Mucosa of descending colon (tissue), 3 donors: ENCODE measurements around the gene TMEM106B. TPM values are rescaled to one million over a fixed set of nuclear protein-coding genes. Genes with fewer than 3 reads are reported as not detected.

Source experiments
- ATAC-seq: fragments of 200-7000 bp; cut with Tn5 transposase; one replicate; pipeline ENCODE4 v1.9.1; 2020; ENCODE audit warnings: mild to moderate bottlenecking, moderate library complexity
- DNase-seq, 3 donors: peaks; one replicate each; pipeline ENCODE4 v3.0.0-alpha.2; 2020
- H3K36me3 ChIP-seq: fragments of 200-600 bp; one replicate; pipeline ENCODE4 v1.8.0; 2021; ENCODE audit warnings: low read depth, mild to moderate bottlenecking
- H3K4me1 ChIP-seq: fragments of 200-600 bp; one replicate; pipeline ENCODE4 v1.8.0; 2021; ENCODE audit warnings: low read depth, mild to moderate bottlenecking
- H3K4me3 ChIP-seq: fragments of 200-600 bp; one replicate; pipeline ENCODE4 v1.8.0; 2021; ENCODE audit warnings: mild to moderate bottlenecking
- H3K9me3 ChIP-seq: fragments of 200-600 bp; one replicate; pipeline ENCODE4 v1.8.0; 2021; ENCODE audit warnings: mild to moderate bottlenecking
- intact Hi-C, 2 donors: fragments of 100-400 bp; cut with DNase I in 1 of 2; cut with micrococcal nuclease in 1 of 2; formaldehyde crosslinking; loops; one replicate each; pipeline versions ENCODE4 v1.11.0 to v1.11.1; 2022; cut with DNase I, micrococcal nuclease
- total RNA-seq, 3 donors: library from RNA; stranded (reverse); fragmentation: NEBNext Ultra II Directional in 2 of 3; extraction: Animal tissue kit (Norgen Biotek cat#: 25700) in 2 of 3; gene quantifications; one replicate each; pipeline versions ENCODE4 v1.2.1 to v1.2.4, GENCODE V29; 2021 to 2023
- TF ChIP-seq, protein P1 (sequence below): fragments of 200-600 bp; IDR thresholded peaks from one replicate; pipeline ENCODE4 v1.8.0; 2022; ENCODE audit warnings: antibody characterized with exemption, mild to moderate bottlenecking
- donor health status: DM: no; HTN: no; CAD: no; lungs with moderate emphysema.
- donor health status: DM: no; HTN: no; CAD: no.
- donor health status: DM: no; HTN: yes; CAD: no.

The TMEM106B gene
- total RNA-seq, 3 donors from 2014 or later = 44.0 to 64.8 (median 60.2) TPM

- H3K4me1 ChIP-seq = no peaks in the 10 kb centered on the region
- no peak for DNase-seq
- TF ChIP-seq, protein P1, sequence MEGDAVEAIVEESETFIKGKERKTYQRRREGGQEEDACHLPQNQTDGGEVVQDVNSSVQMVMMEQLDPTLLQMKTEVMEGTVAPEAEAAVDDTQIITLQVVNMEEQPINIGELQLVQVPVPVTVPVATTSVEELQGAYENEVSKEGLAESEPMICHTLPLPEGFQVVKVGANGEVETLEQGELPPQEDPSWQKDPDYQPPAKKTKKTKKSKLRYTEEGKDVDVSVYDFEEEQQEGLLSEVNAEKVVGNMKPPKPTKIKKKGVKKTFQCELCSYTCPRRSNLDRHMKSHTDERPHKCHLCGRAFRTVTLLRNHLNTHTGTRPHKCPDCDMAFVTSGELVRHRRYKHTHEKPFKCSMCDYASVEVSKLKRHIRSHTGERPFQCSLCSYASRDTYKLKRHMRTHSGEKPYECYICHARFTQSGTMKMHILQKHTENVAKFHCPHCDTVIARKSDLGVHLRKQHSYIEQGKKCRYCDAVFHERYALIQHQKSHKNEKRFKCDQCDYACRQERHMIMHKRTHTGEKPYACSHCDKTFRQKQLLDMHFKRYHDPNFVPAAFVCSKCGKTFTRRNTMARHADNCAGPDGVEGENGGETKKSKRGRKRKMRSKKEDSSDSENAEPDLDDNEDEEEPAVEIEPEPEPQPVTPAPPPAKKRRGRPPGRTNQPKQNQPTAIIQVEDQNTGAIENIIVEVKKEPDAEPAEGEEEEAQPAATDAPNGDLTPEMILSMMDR = no peak
- no peak for ATAC-seq
- no peak overlapping the region for H3K4me3 ChIP-seq
- intact Hi-C loops = no loop called here
- H3K36me3 ChIP-seq = no peaks in the 10 kb centered on the region
- no peaks in the 10 kb centered on the region for H3K9me3 ChIP-seq
These were observed 22.1 kb downstream of the TMEM106B start for GRCh38 chr7:12233175-12233574.

GRCh38 chr7:12234334-12234865 lies 23.3 kb downstream of the TMEM106B start:
- Histone ChIP-seq H3K4me1 (no peaks in the 10 kb centered on the region), H3K36me3 (no peaks in the 10 kb centered on the region), H3K9me3 (no peaks in the 10 kb centered on the region), H3K4me3 (no peak overlapping the region)
- peak; percentile 62 for ATAC-seq
- TF ChIP-seq, protein P1 = no peak
- intact Hi-C loops = no loop called here
- no peak for DNase-seq

DNA sequence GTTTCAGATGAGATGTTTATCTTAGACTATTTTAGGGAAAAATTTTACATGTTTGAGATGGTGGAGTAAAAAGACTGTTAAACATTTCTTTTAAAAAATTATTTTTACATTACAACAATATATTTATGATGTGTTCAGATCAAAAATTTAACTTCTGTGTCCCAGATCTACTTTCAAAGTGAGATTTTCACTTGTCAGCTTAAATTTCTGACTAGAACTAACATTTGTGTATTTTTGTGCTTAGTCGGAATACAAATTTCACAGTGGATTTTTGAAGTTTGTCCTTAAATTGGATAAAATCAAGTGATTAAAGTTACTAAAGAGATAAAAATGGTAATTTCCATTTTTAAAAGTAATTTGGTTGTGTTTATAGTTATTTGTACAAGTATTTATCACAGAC lies 24.9 kb downstream of the TMEM106B start:
- no peaks in the 10 kb centered on the region for H3K9me3 ChIP-seq
- DNase-seq = no peak
- TF ChIP-seq, protein P1 = no peak
- no peak overlapping the region for H3K4me3 ChIP-seq
- ATAC-seq = no peak
- no peaks in the 10 kb centered on the region for H3K4me1 ChIP-seq
- H3K36me3 ChIP-seq = no peaks in the 10 kb centered on the region
- intact Hi-C loops = no loop called here

- TF ChIP-seq, protein P1 = no peak
- ATAC-seq (no peak), DNase-seq (no peak)
- Histone ChIP-seq H3K4me1 (no peaks in the 10 kb centered on the region), H3K4me3 (no peak overlapping the region), H3K36me3 (no peaks in the 10 kb centered on the region), H3K9me3 (peaks cover 3% of the 10 kb centered on the region)
- intact Hi-C loops = no loop called here
These were observed 25.9 kb downstream of the TMEM106B start for GRCh38 chr7:12237007-12237406.

DNA sequence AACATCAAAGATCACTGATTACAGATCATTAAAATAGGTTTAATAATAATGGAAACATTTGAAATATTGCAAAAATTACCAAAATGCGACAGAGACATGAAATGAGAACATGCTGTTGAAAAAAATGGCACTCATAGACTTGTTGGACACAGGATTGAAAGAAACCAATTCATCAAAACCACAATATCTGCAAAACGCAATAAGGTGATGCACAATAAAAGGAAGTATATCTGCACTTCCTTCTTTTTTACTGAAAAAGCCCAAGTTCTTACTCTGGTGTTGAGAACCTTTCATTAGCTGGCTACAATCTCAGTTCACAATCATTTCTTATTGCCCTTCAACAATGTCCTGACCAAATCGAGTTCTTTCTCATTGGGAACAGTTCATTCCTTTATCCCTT lies 28.7 kb downstream of the TMEM106B start:
- peaks cover 3% of the 10 kb centered on the region for H3K9me3 ChIP-seq
- no peaks in the 10 kb centered on the region for H3K36me3 ChIP-seq
- H3K4me1 ChIP-seq = no peaks in the 10 kb centered on the region
- ATAC-seq (no peak), DNase-seq (no peak)
- no peak overlapping the region for H3K4me3 ChIP-seq
- intact Hi-C loops = no loop called here
- TF ChIP-seq, protein P1 = no peak

- DNase-seq (peak in 2 of 3 donors; percentile 49 to 54), ATAC-seq (peak; percentile 87)
- TF ChIP-seq, protein P1 = peak; percentile 12
- peaks cover 3% of the 10 kb centered on the region for H3K9me3 ChIP-seq
- no peak overlapping the region for H3K4me3 ChIP-seq
- H3K36me3 ChIP-seq = no peaks in the 10 kb centered on the region
- intact Hi-C loops = no loop called here
- no peaks in the 10 kb centered on the region for H3K4me1 ChIP-seq
These were observed 33.0 kb downstream of the TMEM106B start for GRCh38 chr7:12244129-12244528.
